Bronchial epithelial cell (primary cell): ENCODE results near the gene GADL1. TPM values are rescaled to one million over a fixed set of nuclear protein-coding genes. Genes with fewer than 3 reads are reported as not detected.

Experiments
- DNase-seq: peaks from one replicate; pipeline ENCODE4 v3.0.0-alpha.2; 2010; ENCODE audit warnings: low read depth
- FAIRE-seq: peaks from 2 replicates; lab custom pipeline; 2011; peaks lifted over from hg19 to GRCh38; lab: Jason Lieb, UNC
- H3K27me3 ChIP-seq: 2 replicates; pipeline ENCODE4 v1.5.1; 2011; ENCODE audit warnings: low read length; ENCODE audit not compliant: control insufficient read depth, insufficient read depth
- H3K36me3 ChIP-seq: 2 replicates; pipeline ENCODE4 v1.5.1; 2011; ENCODE audit warnings: low read length; ENCODE audit not compliant: control insufficient read depth, insufficient read depth
- H3K4me3 ChIP-seq: 2 replicates; pipeline ENCODE4 v1.5.1; 2011; ENCODE audit warnings: mild to moderate bottlenecking, low read depth, low read length, control low read depth
- CTCF ChIP-seq: IDR thresholded peaks from 2 replicates; pipeline ENCODE4 v1.5.1; 2011; ENCODE audit warnings: mild to moderate bottlenecking, moderate library complexity, low read length, control low read depth, inconsistent platforms; ENCODE audit not compliant: insufficient read depth, severe bottlenecking
- total RNA-seq: library from RNA; depleted of rRNA; stranded (reverse); fragments of >200 nt; gene quantifications from 2 replicates; pipeline ENCODE4 v1.2.1, GENCODE V29; 2014

GADL1 gene
- total RNA-seq, 1 donor from 2014 or later, result not detected

GRCh38 chr3:30933478-30934207 lies 39.2 kb upstream of the GADL1 start:
- no peak overlapping the region for H3K4me3 ChIP-seq
- FAIRE-seq (no peak), DNase-seq (no peak)
- no peaks in the 10 kb centered on the region for H3K27me3 ChIP-seq
- TF ChIP-seq CTCF, result no peak
- H3K36me3 ChIP-seq, result no peaks in the 10 kb centered on the region

- H3K36me3 ChIP-seq, result no peaks in the 10 kb centered on the region
- TF ChIP-seq CTCF, result no peak
- DNase-seq (no peak), FAIRE-seq (no peak)
- no peak overlapping the region for H3K4me3 ChIP-seq
- H3K27me3 ChIP-seq, result no peaks in the 10 kb centered on the region
Observed at GRCh38 chr3:30932513-30933098, 38.1 kb upstream of the GADL1 start.

- Histone ChIP-seq H3K4me3 (no peak overlapping the region), H3K36me3 (no peaks in the 10 kb centered on the region), H3K27me3 (no peaks in the 10 kb centered on the region)
- no peak for DNase-seq
- no peak for TF ChIP-seq CTCF
- FAIRE-seq, result no peak
Observed at GRCh38 chr3:30924763-30925162, 30.3 kb upstream of the GADL1 start.

GRCh38 chr3:30919564-30919963 lies 25.1 kb upstream of the GADL1 start:
- no peak for TF ChIP-seq CTCF
- Histone ChIP-seq H3K36me3 (no peaks in the 10 kb centered on the region), H3K27me3 (no peaks in the 10 kb centered on the region), H3K4me3 (no peak overlapping the region)
- no peak for FAIRE-seq
- DNase-seq, result no peak

- no peak for FAIRE-seq
- no peaks in the 10 kb centered on the region for H3K36me3 ChIP-seq
- TF ChIP-seq CTCF, result no peak
Observed at GRCh38 chr3:30918761-30919160, 24.3 kb upstream of the GADL1 start.

More at GRCh38 chr3:30918761-30919160, 24.3 kb upstream of the GADL1 start:
- Histone ChIP-seq H3K4me3 (no peak overlapping the region), H3K27me3 (peaks cover 1% of the 10 kb centered on the region)
- DNase-seq, result no peak
